NCI-H1417 treated with DMSO at 0.1 percent for 48 hours (cell line): ENCODE measurements around the gene PPAN.

Experiments
- DNase-seq: peaks from one replicate; lab custom pipeline; 2025; lab: John Stamatoyannopoulos, UW

Gene PPAN

DNA sequence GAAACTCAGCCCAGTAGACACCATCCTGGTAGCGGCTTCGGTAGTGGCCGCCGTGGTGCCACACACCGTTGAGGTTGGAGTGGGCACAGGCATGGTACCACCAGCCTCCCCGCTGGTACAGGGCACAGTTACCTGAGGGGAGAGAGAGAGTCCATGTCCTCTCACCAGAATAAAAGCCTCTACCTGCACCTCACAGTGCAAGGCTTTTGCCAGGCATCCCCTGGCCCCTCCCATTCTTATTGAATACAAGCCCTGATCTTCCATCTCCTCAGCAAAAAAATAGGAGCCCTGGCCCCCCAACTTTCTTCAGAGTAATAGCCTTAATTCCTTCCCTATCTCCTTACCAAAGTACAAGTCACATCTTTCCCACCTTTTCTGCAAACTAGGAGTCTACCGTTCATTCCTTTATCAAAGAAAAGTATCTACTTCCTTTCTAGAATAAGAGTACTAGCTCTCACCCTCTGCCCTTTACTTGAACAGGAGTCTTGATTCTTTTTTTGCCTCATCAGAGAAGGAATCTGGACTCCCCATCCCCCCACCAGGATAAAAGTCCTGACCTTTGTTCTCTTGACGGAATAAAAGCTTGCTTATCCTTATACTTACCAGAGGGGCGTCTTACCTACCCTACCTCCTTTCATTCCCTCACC, 13.4 kb upstream of the PPAN start:
- no peak for DNase-seq

- no peak for DNase-seq
Measured at GRCh38 chr19:10093295-10094186, 12.6 kb upstream of the PPAN start.

- DNase-seq = no peak
Measured at GRCh38 chr19:10095622-10095947, 10.6 kb upstream of the PPAN start.

DNA sequence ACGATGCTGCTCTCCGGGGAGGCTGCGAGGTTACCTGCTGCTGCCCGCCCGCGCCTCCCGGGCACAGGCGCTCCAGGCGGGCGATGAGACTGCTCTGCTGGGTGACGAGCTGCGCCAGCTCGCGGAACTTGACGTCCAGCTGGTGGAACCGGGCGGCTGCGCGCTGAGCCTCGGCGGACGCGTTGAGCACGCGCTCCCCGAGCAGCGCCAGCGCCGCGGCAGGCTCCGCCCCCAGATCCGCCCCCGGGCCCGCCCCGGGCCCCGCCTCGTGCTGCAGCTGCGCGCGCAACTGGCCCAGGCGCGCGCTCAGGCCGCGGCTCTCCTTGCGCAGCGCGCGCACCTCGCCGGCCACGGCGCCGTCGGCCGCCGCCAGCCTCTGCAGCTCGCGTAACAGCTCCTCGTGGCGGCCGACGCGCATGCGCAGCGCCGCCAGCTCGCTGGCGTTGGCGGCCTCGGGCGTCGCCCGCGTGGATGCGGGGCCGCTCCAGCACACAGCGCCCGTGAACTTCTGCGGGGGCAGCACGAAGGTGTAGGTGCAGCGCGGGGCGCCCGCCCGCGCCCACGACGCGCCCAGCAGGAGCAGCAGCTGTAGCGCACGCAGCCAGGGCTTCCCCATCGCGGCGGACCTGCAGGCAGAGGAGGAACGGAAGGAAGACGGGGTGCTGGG, 10.1 kb upstream of the PPAN start:
- DNase-seq = peak; percentile 87

GRCh38 chr19:10096615-10096963, 9.6 kb upstream of the PPAN start:
- no peak for DNase-seq

GRCh38 chr19:10100163-10100785, 5.9 kb upstream of the PPAN start:
- DNase-seq = no peak

- DNase-seq = no peak
Measured at GRCh38 chr19:10102787-10103236, 3.4 kb upstream of the PPAN start.

DNA sequence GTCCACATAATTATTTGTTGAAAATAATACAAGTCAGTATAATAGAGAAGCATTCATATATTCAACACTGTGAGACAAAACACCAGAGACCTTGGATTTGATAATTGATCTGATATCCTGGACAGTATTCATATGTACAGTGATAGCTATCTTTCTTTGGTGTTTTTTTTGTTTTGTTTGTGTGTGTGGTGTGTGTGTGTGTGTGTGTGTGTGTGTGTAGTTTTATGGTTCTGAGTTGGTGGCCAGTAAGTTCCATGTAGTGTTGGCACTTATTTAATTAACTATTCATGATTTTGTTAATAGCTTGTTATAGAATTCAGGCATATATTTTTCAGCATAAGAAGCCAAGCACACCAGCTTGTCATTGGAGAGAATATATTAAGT, 2.0 kb upstream of the PPAN start:
- DNase-seq = no peak

DNA sequence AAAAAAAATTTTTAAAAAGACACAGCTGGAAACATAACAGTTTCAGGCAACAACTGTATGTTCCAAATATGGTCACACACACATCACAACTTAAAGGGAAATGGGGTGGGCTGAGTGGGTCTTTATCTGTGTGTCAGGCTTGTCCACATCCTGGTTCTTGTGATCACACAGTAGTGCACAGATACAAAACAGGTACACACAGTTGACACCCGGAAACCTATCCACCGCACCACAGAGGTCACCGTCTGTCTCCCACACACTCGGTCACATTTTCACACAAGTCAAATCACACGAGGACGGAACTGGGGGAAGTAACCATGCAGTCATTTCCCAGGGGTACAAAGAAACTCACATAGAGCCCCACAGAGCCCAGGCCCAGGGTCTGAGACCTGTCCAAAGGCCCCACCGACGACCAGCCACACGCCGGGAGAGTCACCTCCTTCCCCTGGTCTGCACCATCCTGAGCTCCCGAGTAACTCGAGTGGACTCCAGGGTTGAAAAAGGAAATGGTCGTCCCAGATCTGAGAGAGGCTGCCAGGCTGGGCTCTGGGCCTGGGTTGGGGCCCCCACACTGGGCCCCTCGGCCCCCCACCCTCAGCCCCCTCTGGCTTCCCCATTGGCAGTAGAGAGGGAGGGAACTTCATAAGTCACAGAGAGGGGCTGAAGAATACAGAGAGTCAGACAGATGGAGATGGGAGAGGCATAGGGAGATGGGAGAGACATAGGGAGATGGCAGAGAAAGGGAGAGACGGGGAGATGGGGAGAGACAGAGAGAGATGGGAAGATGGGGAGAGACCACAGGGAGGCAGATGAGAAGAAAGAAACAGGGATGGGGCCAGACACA, 1.3 kb upstream of the PPAN start:
- no peak for DNase-seq

DNA sequence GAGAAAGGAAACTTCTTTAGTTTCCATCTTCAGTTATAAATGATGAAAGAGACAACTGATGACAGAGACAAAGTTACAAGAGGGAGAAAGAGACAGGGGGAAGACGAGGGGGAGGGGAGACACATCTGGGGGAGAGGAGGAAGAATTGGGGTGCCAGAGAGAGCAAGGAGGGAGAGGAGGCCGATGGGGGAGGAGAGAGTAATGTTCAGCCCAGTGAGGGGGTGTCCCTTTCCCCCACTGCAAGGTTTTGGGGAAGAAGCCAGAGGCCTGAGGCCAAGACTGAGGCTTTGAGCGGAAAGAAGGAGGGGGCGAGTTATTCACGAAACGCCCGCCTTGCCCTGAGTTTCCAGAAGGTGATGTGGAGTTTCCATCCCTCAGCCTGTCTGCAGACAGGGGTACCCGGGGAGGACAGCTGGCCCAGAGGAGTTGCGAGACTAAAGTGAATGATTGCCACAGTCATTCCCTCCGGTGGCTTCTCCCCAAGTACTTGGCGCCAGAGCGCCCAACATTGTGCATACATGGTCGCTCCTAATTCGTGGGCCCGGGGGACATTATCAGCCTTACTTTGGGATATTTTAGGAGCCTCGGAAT, 558 bp upstream of the PPAN start:
- DNase-seq = no peak

GRCh38 chr19:10107254-10107653, 1.1 kb downstream of the PPAN start:
- no peak for DNase-seq

GRCh38 chr19:10107817-10108367, 1.7 kb downstream of the PPAN start:
- DNase-seq = no peak

GRCh38 chr19:10109528-10109927, 3.4 kb downstream of the PPAN start:
- DNase-seq = no peak

DNA sequence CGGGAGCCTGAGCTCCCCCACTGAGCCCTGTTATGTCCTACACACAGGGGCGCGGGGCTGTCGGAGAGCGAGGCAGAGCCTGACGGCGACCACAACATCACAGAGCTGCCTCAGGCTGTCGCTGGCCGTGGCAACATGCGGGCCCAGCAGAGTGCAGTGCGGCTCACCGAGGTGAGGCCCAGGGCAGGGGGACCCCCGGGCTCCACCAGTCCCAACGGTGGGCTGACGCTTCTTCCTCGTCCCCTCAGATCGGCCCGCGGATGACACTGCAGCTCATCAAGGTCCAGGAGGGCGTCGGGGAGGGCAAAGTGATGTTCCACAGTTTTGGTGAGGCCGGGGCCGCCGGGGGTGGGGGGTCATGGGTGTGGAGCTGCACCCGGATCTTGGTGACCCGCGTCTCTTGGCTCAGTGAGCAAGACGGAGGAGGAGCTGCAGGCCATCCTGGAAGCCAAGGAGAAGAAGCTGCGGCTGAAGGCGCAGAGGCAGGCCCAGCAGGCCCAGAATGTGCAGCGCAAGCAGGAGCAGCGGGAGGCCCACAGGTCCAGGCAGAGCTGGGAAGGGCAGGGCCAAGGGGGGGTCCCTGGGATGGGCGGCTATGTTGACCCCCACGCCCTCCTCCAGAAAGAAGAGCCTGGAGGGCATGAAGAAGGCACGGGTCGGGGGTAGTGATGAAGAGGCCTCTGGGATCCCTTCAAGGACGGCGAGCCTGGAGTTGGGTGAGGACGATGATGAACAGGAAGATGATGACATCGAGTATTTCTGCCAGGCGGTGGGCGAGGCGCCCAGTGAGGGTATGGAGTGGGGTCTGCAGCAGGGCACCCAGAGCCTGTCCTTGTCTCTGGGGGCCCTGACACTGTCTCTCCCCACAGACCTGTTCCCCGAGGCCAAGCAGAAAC, 4.2 kb downstream of the PPAN start:
- DNase-seq = no peak

GRCh38 chr19:10110972-10111317, 4.8 kb downstream of the PPAN start:
- DNase-seq = no peak

DNA sequence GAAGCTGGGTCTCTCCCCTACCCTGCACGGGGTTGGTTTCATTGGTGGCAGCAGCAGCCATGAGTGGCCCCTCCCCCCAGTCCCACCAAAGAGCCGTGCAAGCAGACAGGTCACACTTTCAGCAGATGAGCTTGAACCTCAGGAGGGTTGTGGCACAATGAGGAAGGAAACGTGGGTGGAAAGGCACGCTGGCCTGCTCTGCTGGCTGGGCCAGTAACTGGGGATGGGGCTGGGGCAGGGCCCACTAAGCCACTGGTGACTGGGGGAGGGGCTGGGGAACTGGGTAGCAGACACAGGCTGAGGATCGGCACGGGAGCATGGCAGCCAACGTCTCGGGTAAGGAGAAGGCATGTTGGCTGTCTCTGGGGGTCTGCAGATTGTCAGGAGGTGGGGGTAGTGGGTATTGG, 5.2 kb downstream of the PPAN start, which contains the start of gene P2RY11:
P2RY11 (plus strand) TSS at position 289 of the 407 bp plus-strand sequence; CDS start at position 318, 29 bp downstream.
- no peak for DNase-seq

GRCh38 chr19:10112037-10112761, 6.0 kb downstream of the PPAN start:
- no peak for DNase-seq

DNA sequence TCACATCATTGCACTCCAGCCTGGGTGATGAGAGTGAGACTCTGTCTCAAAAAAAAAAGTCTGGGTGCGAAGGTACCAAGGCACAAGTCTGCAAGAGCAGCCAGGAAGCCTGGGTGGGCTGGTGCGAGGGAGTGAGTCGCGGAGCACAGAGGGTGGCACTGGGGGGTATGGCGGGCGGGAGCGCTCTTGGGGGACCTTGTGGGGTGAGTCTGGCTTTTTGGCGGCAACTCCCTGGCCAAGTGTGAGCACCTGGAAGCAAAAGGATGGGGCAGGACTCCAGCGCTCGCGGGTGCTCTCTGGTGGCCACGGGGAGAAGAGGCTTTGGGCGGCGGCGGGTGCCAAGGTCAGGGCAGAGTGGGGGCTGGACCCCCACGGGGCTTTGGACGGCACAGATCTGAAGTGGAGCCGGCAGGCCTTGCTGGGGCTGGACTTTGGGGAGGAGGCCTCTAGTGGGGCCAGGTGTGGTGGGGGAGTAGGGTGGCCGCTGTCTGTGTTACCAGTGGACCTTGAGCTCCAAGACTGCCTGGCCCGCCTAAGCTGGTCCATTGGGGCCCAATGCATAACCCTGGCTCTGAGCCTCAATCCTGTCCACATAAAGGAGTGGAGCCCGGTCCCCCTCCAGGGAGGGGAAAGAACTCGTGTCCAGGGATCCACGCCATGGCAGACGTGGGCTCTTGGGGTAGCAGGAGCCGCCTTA, 6.9 kb downstream of the PPAN start:
- DNase-seq = no peak

DNA sequence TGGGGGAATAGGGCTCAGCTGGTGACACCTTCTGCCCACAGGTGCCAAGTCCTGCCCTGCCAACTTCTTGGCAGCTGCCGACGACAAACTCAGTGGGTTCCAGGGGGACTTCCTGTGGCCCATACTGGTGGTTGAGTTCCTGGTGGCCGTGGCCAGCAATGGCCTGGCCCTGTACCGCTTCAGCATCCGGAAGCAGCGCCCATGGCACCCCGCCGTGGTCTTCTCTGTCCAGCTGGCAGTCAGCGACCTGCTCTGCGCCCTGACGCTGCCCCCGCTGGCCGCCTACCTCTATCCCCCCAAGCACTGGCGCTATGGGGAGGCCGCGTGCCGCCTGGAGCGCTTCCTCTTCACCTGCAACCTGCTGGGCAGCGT, 7.4 kb downstream of the PPAN start:
- no peak for DNase-seq
